ENCODE results near the gene HOXC5. TPM values are rescaled to one million over a fixed set of nuclear protein-coding genes. Genes with fewer than 3 reads are reported as not detected.

The HOXC5 gene
- total RNA-seq, 4 donors from 2014 or later = 0.27 TPM; not detected in 3

- H3K27me3 ChIP-seq = peaks cover 83% of the 10 kb centered on the region
- H3K27ac ChIP-seq = no peak overlapping the region
- peaks cover 4 to 27% of the 10 kb centered on the region in 2 donors for H3K4me1 ChIP-seq
- no peak for TF ChIP-seq POLR2A (IDR thresholded peaks at IDR 0.05)
- TF ChIP-seq, protein P1, sequence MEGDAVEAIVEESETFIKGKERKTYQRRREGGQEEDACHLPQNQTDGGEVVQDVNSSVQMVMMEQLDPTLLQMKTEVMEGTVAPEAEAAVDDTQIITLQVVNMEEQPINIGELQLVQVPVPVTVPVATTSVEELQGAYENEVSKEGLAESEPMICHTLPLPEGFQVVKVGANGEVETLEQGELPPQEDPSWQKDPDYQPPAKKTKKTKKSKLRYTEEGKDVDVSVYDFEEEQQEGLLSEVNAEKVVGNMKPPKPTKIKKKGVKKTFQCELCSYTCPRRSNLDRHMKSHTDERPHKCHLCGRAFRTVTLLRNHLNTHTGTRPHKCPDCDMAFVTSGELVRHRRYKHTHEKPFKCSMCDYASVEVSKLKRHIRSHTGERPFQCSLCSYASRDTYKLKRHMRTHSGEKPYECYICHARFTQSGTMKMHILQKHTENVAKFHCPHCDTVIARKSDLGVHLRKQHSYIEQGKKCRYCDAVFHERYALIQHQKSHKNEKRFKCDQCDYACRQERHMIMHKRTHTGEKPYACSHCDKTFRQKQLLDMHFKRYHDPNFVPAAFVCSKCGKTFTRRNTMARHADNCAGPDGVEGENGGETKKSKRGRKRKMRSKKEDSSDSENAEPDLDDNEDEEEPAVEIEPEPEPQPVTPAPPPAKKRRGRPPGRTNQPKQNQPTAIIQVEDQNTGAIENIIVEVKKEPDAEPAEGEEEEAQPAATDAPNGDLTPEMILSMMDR (IDR thresholded peaks at IDR 0.05) = no peak
- WGBS, 2 donors = 17 to 20% methylated on average over 19 of the region's 19 CpGs
- H3K9me3 ChIP-seq = no peaks in the 10 kb centered on the region
- no peak for DNase-seq
- no peak overlapping the region for H3K4me3 ChIP-seq (replicated peaks in 1 of 3)
- H3K36me3 ChIP-seq = no peaks in the 10 kb centered on the region
- intact Hi-C loops (cut with DNase I) = no loop called here
Measured at GRCh38 chr12:54002278-54002914, 30.5 kb upstream of the HOXC5 start.

GRCh38 chr12:54002915-54003389 is 29.9 kb upstream of the HOXC5 start:
- Histone ChIP-seq H3K4me3 (replicated peaks in 1 of 3) (no peak overlapping the region), H3K36me3 (no peaks in the 10 kb centered on the region), H3K27ac (no peak overlapping the region), H3K4me1 (peaks cover 4 to 26% of the 10 kb centered on the region in 2 donors), H3K27me3 (peaks cover 78% of the 10 kb centered on the region), H3K9me3 (no peaks in the 10 kb centered on the region)
- WGBS, 2 donors = 22 to 27% methylated on average over 19 of the region's 19 CpGs
- intact Hi-C loops (cut with DNase I) = no loop called here
- TF ChIP-seq POLR2A (IDR thresholded peaks at IDR 0.05) = no peak
- TF ChIP-seq, protein P1 (IDR thresholded peaks at IDR 0.05) = no peak
- no peak for DNase-seq

DNA sequence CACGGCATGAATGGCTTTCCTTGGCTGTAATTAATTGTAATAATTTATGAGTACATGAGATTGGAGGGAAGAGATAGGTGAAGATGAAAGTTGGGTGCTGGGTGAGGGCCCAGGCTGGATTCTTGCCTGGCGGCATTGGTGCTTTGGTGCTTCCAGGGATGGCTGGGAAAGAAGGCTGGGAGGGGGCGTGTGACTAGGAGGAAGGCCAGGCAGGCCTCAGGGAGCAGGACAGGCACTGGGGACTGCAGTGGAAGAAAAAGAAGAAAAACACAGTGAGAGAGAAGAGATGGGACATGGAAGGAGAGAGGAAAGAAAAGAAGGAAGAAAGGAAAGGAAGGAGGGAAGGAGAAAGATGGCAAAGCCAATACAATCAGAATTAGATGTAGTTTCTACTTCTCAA is 29.2 kb upstream of the HOXC5 start:
- Histone ChIP-seq H3K9me3 (no peaks in the 10 kb centered on the region), H3K4me1 (peaks cover 4 to 26% of the 10 kb centered on the region in 2 donors), H3K4me3 (replicated peaks in 1 of 3) (no peak overlapping the region), H3K27ac (no peak overlapping the region), H3K27me3 (peaks cover 78% of the 10 kb centered on the region), H3K36me3 (no peaks in the 10 kb centered on the region)
- TF ChIP-seq, protein P1 (IDR thresholded peaks at IDR 0.05) = no peak
- TF ChIP-seq POLR2A (IDR thresholded peaks at IDR 0.05) = no peak
- intact Hi-C loops (cut with DNase I) = no loop called here
- WGBS, 2 donors = 27 to 39% methylated on average over 3 of the region's 3 CpGs
- no peak for DNase-seq

GRCh38 chr12:54004063-54004840 is 28.6 kb upstream of the HOXC5 start:
- no peak overlapping the region for H3K27ac ChIP-seq
- no peak overlapping the region for H3K4me3 ChIP-seq (replicated peaks in 1 of 3)
- H3K27me3 ChIP-seq = peaks cover 75% of the 10 kb centered on the region
- no peaks in the 10 kb centered on the region for H3K9me3 ChIP-seq
- H3K36me3 ChIP-seq = no peaks in the 10 kb centered on the region
- peaks cover 4 to 29% of the 10 kb centered on the region in 2 donors for H3K4me1 ChIP-seq
- intact Hi-C loops (cut with DNase I) = no loop called here
- no peak for TF ChIP-seq POLR2A (IDR thresholded peaks at IDR 0.05)
- TF ChIP-seq, protein P1 (IDR thresholded peaks at IDR 0.05) = no peak
- WGBS, 2 donors = 12 to 26% methylated on average over 18 to 20 of the region's 20 CpGs
- DNase-seq = no peak
